Glutamatergic neuron (in vitro differentiated cells): ENCODE results near the gene SPANXN2. TPM values are rescaled to one million over a fixed set of nuclear protein-coding genes. Genes with fewer than 3 reads are reported as not detected.

Experiments
- DNase-seq: peaks from one replicate; pipeline ENCODE4 v3.0.0; 2022
- H3K27ac Mint-ChIP-seq: one replicate; pipeline ENCODE4 v1.8.0; 2020; ENCODE audit warnings: mild to moderate bottlenecking, mixed read lengths, inconsistent platforms; ENCODE audit not compliant: unreplicated experiment
- H3K27me3 Mint-ChIP-seq: one replicate; pipeline ENCODE4 v1.8.0; 2020; ENCODE audit warnings: mild to moderate bottlenecking, moderate library complexity, mixed read lengths, inconsistent platforms; ENCODE audit not compliant: unreplicated experiment
- H3K36me3 Mint-ChIP-seq: one replicate; pipeline ENCODE4 v1.8.0; 2020; ENCODE audit warnings: mild to moderate bottlenecking, mixed read lengths, inconsistent platforms; ENCODE audit not compliant: unreplicated experiment
- H3K4me1 Mint-ChIP-seq: one replicate; pipeline ENCODE4 v1.8.0; 2020; ENCODE audit warnings: mild to moderate bottlenecking, low read depth, mixed read lengths, inconsistent platforms; ENCODE audit not compliant: unreplicated experiment
- H3K4me3 Mint-ChIP-seq: one replicate; pipeline ENCODE4 v1.8.0; 2020; ENCODE audit warnings: mild to moderate bottlenecking, mixed read lengths, inconsistent platforms; ENCODE audit not compliant: unreplicated experiment
- H3K9me3 Mint-ChIP-seq: one replicate; pipeline ENCODE4 v1.8.0; 2020; ENCODE audit warnings: mild to moderate bottlenecking, moderate library complexity, mixed read lengths, inconsistent platforms; ENCODE audit not compliant: unreplicated experiment
- CTCF ChIP-seq: fragments of 200-600 bp; sonication (generic); IDR thresholded peaks from one replicate; pipeline ENCODE4 v1.5.0; 2021; ENCODE audit not compliant: partially characterized antibody, unreplicated experiment
- total RNA-seq: library from RNA; stranded (reverse); fragmentation: NEBNext Ultra II Directional; extraction: Animal tissue kit (Norgen Biotek cat#: 25700); gene quantifications from one replicate; pipeline ENCODE4 v1.2.1, GENCODE V29; 2021; ENCODE audit not compliant: unreplicated experiment

The SPANXN2 gene
- total RNA-seq, 1 donor from 2014 or later: not detected

GRCh38 chrX:143733866-143734265 lies 13.3 kb upstream of the SPANXN2 start:
- no peaks in the 10 kb centered on the region for H3K4me1 Mint-ChIP-seq
- no peak for DNase-seq
- no peak for TF ChIP-seq CTCF
- no peak overlapping the region for H3K4me3 Mint-ChIP-seq
- H3K27ac Mint-ChIP-seq: no peak overlapping the region
- H3K36me3 Mint-ChIP-seq: no peaks in the 10 kb centered on the region
- H3K9me3 Mint-ChIP-seq: no peaks in the 10 kb centered on the region
- no peaks in the 10 kb centered on the region for H3K27me3 Mint-ChIP-seq

- no peaks in the 10 kb centered on the region for H3K36me3 Mint-ChIP-seq
- no peak for TF ChIP-seq CTCF
- no peak overlapping the region for H3K4me3 Mint-ChIP-seq
- H3K9me3 Mint-ChIP-seq: no peaks in the 10 kb centered on the region
- no peaks in the 10 kb centered on the region for H3K4me1 Mint-ChIP-seq
- H3K27me3 Mint-ChIP-seq: no peaks in the 10 kb centered on the region
- no peak for DNase-seq
- no peak overlapping the region for H3K27ac Mint-ChIP-seq
Observed at GRCh38 chrX:143726296-143726695, 5.7 kb upstream of the SPANXN2 start.

- Mint-ChIP-seq H3K27ac (no peak overlapping the region), H3K4me3 (no peak overlapping the region), H3K27me3 (no peaks in the 10 kb centered on the region), H3K9me3 (peaks cover 1% of the 10 kb centered on the region), H3K36me3 (no peaks in the 10 kb centered on the region), H3K4me1 (no peaks in the 10 kb centered on the region)
- TF ChIP-seq CTCF: no peak
- no peak for DNase-seq
Observed at GRCh38 chrX:143701460-143701859, 19.1 kb downstream of the SPANXN2 start.

- no peaks in the 10 kb centered on the region for H3K9me3 Mint-ChIP-seq
Observed at GRCh38 chrX:143694885-143695284, 25.7 kb downstream of the SPANXN2 start.

GRCh38 chrX:143683486-143683885 lies 37.1 kb downstream of the SPANXN2 start:
- Mint-ChIP-seq H3K9me3 (no peaks in the 10 kb centered on the region), H3K27me3 (no peaks in the 10 kb centered on the region), H3K4me1 (no peaks in the 10 kb centered on the region), H3K4me3 (no peak overlapping the region), H3K27ac (no peak overlapping the region), H3K36me3 (no peaks in the 10 kb centered on the region)
- no peak for DNase-seq
- TF ChIP-seq CTCF: no peak

More at GRCh38 chrX:143694885-143695284, 25.7 kb downstream of the SPANXN2 start:
- TF ChIP-seq CTCF: no peak
- DNase-seq: no peak
- H3K27me3 Mint-ChIP-seq: no peaks in the 10 kb centered on the region
- no peaks in the 10 kb centered on the region for H3K4me1 Mint-ChIP-seq
- H3K36me3 Mint-ChIP-seq: no peaks in the 10 kb centered on the region
- H3K27ac Mint-ChIP-seq: no peak overlapping the region
- H3K4me3 Mint-ChIP-seq: no peak overlapping the region
